Measurements from ENCODE around the gene MRPS2.
"Not testable (repeated sequence)": the region's sequence is repeated elsewhere in the genome, so short reads cannot be mapped to it uniquely, and the experiment has no call there.

The MRPS2 gene

DNA sequence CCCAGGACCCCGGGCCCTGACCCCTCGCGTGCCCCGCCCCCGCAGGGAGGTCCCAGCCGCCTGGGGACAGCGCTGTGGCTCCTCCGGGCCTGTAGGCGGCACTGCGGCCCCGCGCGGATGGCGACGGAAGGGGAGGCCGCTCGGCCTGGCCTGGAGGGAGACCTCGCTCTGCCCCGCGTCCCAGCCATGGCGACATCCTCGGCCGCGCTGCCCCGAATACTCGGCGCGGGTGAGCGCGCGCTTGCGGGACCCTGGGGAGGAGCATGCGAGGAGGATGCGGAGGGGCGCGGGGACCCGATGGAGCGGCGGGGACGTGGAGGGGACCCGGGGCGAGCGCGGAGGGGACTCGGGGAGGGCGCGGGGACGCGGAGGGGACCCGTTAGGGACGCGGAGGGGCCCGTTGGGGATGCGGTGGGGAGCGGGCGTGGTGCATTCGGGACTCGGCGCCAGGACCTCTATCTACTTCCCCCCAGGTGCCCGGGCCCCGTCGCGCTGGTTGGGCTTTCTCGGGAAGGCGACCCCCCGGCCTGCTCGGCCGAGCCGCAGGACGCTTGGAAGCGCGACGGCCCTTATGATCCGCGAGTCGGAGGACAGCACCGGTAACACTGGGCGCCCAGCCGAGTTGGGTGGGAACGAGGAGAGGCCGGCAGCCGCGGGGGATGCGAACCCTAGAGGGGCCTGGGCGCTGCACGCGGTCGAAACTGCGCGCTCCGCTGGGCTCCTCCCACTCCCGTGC is at the start of gene MRPS2:
TSS of gene MRPS2 (plus strand) at position 158 of the 736 bp plus-strand sequence. CDS start at position 187, 29 bp downstream.
- peak; percentile 75 for DNase-seq (ENCODE audit: low read depth)

DNA sequence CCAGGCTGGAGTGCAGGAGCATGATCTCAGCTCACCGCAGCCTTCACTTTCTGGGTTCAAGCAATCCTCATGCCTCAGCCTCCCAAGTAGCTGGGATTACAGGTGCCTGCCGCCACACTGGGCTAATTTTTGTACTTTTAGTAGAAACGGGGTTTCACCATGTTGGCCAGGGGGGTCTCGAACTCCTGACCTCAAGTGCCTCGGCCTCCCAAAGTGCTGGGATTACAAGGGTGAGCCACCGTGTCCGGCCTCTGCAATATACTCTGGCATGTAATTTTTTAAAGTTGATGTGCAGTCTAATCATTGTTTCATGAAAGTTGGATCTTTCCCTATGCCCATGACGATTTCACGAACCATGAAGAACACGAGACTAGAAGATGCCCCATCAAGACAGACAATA is 49.5 kb upstream of the MRPS2 start:
- no peak for DNase-seq (ENCODE audit: low read depth)

DNA sequence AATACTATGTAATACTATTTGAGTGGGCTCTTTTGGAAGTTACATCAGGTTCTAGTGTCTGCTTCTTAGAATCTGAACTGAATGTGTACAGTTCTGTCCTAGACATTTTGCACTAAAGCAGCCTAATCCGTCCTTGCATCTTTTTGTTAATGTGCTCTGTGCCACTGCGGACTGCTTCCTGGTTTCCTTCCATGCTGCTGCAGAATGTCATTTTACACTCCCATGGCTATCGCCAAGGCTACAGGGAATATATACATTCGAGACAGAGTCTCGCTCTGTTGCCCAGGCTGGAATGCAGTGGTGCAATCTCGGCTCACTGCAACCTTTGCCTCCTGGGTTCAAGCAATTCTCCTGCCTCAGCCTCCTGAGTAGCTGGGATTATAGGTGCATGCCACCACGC is 48.6 kb upstream of the MRPS2 start:
- not testable (repeated sequence) for DNase-seq (ENCODE audit: low read depth)

DNA sequence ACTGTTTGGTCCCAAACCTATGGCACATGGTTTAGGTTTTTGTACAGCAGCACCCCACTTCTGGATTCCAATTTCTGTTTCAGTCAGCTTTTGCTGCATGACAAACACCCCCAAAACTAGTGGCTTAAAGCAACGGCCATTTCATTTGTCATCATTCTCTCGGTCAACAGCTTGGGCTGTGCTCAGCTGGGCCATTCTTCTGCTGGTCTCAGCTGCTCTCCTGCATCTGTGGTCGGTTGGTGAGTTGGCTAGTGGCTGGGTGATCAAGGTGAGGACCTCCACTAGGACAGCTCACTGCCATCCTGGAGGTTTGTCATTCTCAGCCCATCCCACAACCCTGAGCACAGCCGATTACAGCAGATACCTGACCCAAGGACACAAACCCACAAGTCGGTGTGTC is 45.7 kb upstream of the MRPS2 start:
- no peak for DNase-seq (ENCODE audit: low read depth)

DNA sequence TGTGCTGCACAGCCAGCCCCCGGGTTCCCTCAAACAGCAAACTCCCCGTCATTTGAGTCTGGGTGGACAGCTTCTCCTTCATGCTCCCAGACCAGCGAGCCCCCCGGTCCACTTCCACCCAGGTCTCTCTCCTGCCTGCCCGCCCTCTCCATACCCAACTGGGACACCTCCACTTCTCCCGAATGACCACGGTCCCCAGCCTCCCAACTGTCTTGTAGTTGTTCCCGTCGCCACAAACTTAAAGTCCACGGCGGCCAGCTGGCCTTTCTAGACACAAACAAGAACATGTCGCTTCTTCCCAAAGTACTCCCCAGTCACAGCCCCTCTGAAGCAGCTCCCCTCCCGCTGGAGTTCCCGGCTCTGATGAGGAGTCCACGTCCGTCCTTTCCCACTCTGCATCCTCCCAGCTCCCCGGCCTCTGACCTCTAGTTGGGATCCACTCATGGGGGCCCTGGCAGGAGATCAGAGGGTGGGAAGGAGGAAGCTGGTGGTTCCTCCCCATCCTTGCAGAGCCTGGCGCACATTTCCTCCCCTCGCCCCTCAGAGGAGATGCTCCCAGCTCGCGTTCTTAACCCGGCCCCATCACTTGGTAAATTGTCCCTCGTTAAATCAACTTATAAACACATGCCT is 45.0 kb upstream of the MRPS2 start:
- no peak for DNase-seq (ENCODE audit: low read depth)

DNA sequence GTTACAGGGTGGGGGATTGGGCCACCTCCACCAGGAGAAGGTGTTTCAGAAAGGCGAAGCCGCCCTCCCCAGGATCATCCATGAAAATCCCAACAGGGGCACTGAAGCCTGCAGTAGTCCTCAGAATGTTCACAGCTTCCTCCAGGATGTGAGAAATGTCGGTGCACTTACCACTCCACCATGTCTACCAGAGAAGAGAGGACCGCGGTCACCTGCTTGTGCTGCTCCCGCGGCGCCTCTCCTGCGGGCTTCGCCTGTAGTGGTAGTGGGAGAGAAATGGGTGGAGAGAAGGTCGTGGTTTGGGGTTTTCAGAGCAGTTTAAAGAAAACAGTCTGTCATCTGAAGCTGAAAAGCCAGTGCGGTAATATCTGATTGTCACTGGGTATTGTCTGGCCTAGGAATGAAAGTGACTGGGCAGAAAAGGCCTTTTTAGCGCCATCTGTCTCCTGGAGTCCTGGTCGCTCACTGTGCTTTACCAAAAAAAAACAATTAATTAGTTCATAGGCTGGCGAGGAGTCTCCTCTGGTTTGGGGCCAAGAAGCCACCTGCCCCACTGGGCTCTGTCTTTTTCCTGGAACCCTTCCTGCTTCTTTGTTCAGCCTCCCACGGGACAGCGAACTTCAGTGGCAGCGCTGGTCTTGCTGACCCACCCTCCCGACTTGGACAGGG is 43.9 kb upstream of the MRPS2 start:
- no peak for DNase-seq (ENCODE audit: low read depth)

DNA sequence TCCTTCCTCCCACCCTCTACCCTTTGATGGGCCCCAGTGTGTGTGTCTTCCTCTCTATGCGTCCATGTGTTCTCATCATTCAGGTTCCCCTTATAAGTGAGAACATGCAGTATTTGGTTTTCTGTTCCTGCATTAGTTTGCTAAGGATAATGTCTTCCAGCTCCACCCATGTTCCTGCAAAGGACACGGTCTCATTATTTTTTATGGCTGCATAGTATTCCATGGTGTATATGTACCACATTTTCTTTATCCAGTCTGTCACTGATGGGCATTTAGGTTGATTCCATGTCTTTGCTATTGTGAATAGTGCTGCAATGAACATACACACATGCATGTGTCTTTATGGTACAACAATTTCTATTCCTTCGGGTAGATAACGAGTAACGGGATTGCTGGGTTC is 42.0 kb upstream of the MRPS2 start:
- not testable (repeated sequence) for DNase-seq (ENCODE audit: low read depth)

DNA sequence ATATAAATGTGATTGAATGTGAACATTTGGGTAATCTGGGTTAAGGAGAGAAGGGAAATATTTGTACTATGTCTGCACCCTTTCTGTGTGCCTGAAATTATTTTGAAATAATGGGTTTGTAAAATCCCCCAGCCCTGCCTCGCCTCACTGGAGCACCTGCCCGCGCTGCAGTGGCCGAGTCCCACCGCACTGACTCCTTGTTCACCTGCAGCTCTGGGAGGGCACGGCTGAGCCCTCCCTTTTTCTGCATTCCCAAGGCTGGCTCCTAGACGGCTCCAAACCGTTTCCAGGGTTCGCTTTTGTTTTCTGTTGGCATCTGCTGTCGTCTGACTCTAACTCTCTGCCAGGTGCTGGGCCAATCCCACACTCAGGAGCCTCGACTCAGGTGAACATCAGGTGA is 38.5 kb upstream of the MRPS2 start:
- DNase-seq (ENCODE audit: low read depth) = no peak

DNA sequence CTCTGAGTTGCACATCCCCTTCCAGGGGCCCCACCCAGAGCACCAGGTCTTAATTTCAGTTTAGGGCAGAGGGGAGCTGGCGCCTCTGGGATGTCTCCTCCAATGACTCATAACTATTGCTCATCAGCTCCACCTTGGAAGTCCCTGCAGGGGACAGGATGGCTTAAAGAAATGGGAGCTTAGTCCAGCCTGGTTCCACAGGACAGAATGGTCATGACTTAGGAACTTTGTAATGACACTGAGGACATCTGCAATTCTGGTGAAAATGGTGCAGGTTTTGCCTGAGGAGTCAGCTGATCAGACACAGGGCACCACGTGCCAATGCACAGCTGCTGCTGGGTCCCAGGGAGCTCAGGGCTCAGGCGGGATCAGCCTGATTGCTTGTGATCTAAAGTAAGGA is 37.3 kb upstream of the MRPS2 start:
- no peak for DNase-seq (ENCODE audit: low read depth)

DNA sequence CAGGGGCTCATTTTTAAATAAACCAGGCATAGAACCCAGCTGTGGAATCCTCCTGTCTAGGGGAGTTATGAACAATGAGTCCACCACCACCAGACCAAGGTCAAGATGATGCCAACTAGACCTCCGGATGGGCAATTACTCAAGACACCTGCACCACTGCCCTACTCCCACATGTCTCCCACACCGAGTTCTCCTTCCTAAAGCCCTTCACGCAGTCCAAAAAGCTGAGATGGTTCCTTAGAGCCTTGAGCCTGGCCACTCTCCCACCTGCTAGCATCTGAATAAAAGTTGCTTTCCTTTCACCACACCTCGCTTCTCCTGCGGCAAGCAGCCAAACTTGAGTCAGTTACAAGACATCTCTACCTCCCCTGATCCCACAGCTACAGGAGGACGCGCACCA is 36.3 kb upstream of the MRPS2 start:
- no peak for DNase-seq (ENCODE audit: low read depth)

DNA sequence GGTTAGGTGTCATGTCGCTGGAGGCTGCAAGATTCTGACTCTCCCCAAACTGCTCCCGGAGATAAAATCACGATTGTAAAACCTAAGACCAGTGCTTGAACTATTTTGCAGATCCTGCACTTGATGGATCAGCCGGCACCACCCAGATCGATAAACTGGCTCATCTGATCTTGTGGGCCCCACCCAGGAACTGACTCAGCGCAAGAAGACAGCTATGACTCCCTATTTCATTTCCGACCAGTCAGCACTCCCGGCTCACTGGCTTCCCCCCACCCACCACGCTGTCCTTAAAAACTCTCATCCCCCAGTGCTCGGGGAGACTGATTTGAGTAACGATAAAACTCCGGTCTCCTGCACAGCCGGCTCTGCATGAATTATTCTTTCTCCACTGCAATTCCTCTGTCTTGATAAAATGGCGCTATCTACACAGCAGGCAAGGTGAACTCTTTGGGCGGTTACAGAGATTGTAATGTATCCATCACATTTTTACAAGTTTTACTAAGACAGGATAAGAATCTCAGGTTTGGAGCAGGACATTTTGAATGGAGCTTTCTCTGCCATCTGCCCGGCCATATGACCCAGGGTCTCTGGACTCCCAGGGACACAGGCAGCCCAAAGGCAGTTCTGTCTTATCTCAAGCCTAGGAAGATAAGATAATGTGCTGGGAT is 31.5 kb upstream of the MRPS2 start:
- DNase-seq (ENCODE audit: low read depth) = peak; percentile 30

DNA sequence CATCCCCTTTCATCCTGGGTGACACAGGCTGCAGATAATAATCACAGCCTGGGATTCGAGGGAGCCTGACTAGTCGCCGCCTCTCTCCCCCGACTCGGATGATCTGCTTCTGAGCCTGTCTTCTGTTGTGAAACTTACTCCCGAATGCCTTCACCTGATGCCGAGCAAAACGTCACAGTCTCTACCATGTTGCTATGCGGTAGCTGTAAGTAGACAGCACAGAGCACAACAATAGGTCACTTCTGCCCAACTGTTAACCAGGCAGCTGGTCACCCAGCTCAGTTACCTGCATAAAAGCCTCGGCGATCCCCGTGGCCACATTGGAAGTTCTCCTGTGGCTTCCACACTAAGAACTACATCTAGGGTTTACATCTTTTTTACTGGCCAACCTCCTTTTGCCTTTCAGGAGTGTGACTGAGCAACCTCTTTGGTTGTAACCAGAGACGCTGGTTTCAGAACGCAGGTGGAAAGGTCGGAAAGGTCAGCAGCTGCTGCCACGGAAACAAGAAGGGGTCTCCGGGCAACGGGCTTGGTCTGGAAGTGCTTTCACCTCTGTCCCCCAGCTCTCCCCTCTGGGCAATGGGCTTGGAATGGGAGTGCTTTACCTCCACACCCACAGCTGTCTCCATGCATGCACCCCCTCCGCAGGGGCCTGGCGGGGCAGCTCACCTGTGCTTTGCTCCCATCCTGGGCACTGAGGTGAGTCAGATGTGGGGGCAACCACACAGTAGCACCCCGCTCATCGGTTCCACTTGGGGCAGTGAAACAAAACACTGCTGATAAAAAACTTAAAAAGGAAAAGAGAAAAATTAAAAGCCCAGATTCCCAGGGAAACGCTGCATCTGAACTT is 28.5 kb upstream of the MRPS2 start:
- DNase-seq (ENCODE audit: low read depth) = no peak

DNA sequence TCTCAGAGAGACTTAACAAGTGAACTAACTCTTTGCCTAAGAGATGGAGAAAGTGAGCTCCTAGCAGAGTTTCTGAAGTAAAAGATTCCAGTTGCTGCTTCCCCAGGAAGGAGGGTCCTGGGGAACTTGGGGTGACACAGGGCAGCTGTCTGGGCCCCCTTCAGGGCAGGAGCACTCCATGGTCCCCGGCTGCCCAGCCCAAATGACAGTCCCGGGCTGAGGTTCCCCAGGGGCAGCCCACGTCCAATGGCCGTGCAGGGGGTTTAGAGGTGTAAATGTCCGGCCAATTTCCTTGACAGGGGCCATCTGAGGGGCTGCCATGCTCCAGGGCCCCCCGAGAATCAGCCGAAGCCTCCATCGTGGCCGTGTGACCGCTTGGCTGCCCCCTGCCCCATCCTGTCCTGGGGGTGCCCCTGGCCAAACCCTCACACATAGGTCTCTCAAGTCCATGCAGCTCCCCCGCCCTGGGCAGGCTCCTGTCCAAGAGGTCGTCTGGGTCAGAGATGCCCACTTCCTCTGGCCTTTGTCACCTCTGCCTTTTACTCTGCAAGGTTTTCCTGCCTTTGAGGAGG is 26.4 kb upstream of the MRPS2 start:
- DNase-seq (ENCODE audit: low read depth) = no peak

DNA sequence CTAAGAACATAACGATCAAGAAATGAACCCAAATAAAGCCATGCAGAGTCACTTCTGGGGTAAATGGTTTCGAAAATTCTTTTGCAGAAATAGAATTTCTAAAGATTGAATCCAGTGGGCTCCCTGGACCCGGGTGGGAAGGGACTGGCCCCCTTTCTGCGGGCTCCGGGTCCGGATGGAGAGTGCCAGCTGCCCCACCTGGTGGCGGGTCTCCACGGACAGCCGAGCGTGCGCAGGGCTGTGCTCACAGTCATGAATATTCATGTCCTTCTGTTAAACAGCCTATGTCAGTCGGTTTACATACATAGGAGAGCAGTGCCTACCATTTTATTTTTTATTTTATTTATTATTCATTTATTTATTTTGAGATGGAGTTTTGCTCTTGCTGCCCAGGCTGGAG is 25.6 kb upstream of the MRPS2 start:
- DNase-seq (ENCODE audit: low read depth) = no peak

DNA sequence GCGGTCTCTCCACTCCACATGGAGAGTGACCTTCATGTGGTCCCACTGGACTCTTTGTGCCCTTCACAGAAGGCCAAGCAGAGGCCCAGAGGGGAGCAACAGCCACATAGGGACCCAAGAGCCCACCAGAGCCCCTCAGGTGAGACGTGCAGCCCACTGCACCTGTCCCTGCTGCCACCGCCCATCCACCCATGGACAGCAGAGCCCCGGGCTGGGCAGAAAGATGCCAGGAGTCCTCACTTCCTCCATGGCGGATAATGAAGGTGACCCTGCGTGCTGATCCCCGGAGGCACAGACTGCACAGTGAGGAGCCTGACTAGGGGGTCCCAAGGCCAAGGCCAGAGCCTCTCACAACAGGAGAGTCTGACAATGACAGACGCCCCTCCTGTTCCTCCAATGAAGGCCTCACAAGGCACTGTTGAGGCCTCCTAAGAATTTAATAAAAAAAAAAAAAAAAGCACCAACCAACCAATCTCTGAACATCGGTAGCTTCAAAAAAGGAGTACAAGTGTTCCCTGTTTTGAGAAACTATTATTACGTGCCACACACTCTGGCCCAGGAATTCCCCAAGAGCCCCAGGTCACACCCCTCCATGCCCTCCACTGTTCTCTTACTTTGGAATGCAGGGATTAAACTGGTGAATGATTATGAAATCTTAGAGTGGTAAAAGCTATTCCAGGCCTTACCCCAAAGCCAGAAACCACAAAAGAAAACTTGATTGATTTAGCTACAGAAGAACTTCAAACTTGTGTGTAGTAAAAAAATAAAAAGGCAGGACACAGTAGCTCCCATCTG is 23.7 kb upstream of the MRPS2 start:
- no peak for DNase-seq (ENCODE audit: low read depth)

DNA sequence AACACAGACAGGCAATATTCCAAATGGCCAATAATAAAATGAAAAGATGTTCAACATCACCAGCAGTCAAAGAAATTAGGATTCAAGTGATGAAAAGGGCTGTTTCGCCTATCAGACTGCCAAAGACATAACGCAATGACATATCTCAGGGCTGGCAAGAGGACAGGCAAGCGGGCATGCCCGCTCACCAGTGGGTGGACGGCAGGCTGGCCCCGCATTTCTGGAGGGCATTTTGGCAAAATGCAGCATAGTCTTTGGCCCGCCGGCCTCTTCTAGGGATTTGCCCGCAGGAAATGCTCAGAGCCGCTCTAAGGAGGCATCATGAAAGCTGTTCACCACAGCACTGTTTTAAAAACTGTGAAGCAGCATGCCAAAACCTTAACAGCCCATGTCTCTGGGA is 22.3 kb upstream of the MRPS2 start:
- no peak for DNase-seq (ENCODE audit: low read depth)

DNA sequence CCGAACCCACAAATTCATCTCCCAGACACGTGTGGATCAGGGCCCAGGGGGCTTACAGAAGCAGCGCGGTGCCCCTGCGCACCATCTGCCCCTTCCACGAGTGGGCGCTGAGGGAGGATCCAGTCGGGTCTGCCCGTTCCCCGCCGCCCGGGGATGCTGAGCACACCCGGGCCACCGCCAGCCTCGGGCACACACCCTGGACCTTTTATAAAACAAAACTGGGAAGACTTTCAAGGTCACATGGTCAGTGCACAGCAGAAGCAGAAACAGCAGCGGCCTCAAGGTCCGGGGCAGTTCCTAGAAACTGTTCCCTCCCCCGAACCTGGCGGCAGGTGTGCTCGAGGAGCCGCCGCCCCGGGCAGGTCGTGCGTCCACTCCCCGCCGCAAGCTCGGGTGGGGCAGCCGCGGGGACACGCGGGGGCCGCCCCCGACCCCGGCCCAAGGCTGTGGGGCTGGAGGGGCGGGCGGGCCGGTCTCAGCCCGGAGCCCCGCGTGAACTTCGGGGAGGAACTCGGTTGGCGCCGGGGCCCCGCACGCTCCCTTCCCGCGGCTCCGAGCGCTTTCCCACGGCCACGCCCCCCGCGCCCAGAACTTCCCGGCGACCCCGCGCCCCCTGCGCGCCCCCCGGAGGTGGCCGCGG is 21.5 kb upstream of the MRPS2 start:
- no peak for DNase-seq (ENCODE audit: low read depth)

DNA sequence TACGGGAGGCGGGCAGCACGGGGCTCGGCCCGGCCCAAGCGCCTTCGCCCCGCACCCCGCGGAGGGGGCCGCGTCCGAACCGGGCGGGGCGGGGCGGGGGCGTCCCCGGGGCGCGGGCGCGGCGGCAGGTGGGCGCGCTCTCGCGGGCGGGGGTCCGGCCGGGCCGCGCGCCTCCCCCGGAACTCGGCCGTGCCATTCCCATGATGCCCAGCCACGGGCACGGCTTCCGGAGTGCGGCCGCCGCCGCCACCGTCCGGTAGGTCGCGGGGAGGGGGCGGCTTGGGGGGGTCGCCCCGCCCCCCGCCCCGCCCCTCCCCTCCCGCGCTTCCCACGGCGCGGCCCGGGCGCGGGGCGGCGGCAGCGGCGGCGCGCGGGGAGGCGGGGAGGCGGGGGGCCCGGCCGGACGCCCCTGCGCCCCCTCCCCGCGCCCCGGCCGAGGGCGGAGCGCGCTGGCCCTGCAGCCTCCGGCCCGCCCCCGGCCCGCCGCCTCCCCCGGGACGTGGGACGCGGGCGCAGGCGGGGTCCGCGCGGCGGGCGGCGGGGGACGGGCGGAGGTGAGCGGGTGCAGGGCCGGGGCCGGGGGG is 20.9 kb upstream of the MRPS2 start, which contains the start of gene PPP1R26:
TSS of gene PPP1R26 (plus strand) at position 314 of the 584 bp plus-strand sequence. CDS start 4,729 bp downstream, outside the sequence.
- no peak for DNase-seq (ENCODE audit: low read depth)

DNA sequence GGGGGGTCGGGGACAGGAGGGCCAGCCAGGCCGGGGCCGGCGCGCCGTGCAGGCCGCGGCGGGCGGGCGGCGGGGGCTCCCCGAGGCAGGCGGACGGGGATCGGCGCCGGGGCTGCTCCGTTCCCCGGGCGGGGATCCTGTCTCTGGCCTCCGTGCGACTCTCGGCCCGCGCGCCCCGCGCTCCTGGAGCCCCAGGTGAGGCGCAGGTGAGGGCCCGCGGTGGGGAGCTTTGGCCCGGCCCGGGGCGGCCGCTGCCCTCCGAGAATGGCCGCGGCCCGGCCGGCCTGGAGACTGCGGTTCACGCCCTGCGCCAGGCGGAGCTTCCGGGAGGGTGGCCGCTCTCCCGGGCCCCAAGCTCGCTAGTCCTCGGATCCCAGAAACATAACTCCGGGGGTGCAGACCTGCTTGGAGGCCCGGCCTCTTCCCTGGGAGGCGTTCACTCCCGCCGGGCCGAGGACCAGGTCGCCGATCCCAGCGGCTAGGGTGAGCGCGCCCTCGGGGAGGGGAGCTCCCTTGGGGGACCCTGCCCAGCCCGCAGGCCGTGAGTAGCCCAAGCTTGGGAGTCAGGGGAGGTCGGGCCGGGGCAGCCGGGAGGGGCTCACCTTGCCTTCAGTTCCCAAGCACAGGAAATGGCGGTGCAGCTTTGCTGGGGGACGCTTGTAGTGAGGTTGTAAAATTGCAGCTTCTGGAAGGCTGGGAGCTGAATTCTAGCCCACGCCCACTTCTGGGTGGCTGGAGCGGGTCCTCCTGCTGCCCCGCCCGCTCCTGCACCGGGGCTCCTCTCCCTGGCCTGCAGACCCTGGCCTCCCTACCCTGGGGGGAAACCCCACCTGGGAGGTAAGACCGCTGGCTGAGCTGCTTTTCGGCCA is 20.2 kb upstream of the MRPS2 start:
- DNase-seq (ENCODE audit: low read depth) = no peak

Data from stimulated activated CD4-positive, alpha-beta T cell treated with anti-CD3 and anti-CD28 coated beads, Interleukin-2, amount 100 ng/mL, for 4 hours (primary cell).